K562 (cell line): ENCODE measurements around the gene DOP1B. TPM values are rescaled to one million over a fixed set of nuclear protein-coding genes. Genes with fewer than 3 reads are reported as not detected.
A peak's percentile ranks its signal among the peaks of the same experiment; 100 is the strongest.

Source experiments
- ATAC-seq: fragments of 200-7000 bp; cut with Tn5 transposase; 3 replicates; pipeline ENCODE4 v1.9.1; 2020; ENCODE audit warnings: moderate library complexity
- BruUV-seq: library from RNA; stranded (reverse); fragments of 400-500 nt; replicated peaks from 2 replicates; lab custom pipeline; 2021; lab: Mats Ljungman, UMichigan
- CTCF ChIA-PET: fragments of 300-600 bp; formaldehyde crosslinking; extraction: SDS; loops from one replicate; lab custom pipeline; 2021; ENCODE audit warnings: low intra/inter-chr PET ratio; lab: Yijun Ruan, JAX
- POLR2A ChIA-PET: fragments of 300-600, 350-650 bp; sonication (Branson Sonifier 250); formaldehyde crosslinking; extraction: SDS; loops from one replicate; lab custom pipeline; 2021; ENCODE audit warnings: antibody characterized with exemption, inconsistent platforms; lab: Yijun Ruan, JAX
- DNase-seq, 4 experiments: peaks; one replicate each; pipeline versions ENCODE4 v3.0.0 to v3.0.0-alpha.2; 2011 to 2018; ENCODE audit warnings: low spot score in 3 of 4, mixed read lengths in 3 of 4; ENCODE audit errors: extremely low read depth in 1 of 4
- FAIRE-seq: peaks from 2 replicates; lab custom pipeline; 2011; peaks lifted over from hg19 to GRCh38; lab: Jason Lieb, UNC
- H2AFZ ChIP-seq: 2 replicates; pipeline ENCODE4 v1.6.0; 2011; ENCODE audit warnings: low read depth, low read length, control low read depth, inconsistent platforms
- H3K27ac ChIP-seq: fragments of 200-600 bp; 3 replicates; pipeline ENCODE4 v1.8.0; 2011; ENCODE audit warnings: low read depth, mild to moderate bottlenecking, control low read depth, inconsistent platforms, low read length, moderate library complexity, mixed read lengths; ENCODE audit errors: extremely low read depth
- H3K27me3 ChIP-seq, 2 experiments: fragments of 300-600 bp in 1 of 2; 2 replicates in 1 of 2; 3 replicates in 1 of 2; pipeline versions ENCODE4 v1.6.0 to v1.8.0; 2011; ENCODE audit warnings: inconsistent platforms in 2 of 2, low read length in 2 of 2, mild to moderate bottlenecking in 1 of 2, mixed read lengths in 1 of 2, moderate library complexity in 1 of 2; ENCODE audit not compliant: control insufficient read depth in 2 of 2, insufficient read depth in 2 of 2
- H3K36me3 ChIP-seq: fragments of 300-600 bp; 3 replicates; pipeline ENCODE4 v1.8.0; 2011; ENCODE audit warnings: mild to moderate bottlenecking, low read length, inconsistent platforms; ENCODE audit not compliant: control insufficient read depth, insufficient read depth
- H3K4me1 ChIP-seq, 2 experiments: fragments of 200-600 bp in 1 of 2; replicated peaks in 1 of 2; 2 replicates in 1 of 2; 3 replicates in 1 of 2; pipeline versions ENCODE4 v1.5.1 to v1.8.0; 2011; ENCODE audit warnings: inconsistent platforms in 2 of 2, low read length in 2 of 2, mild to moderate bottlenecking in 1 of 2, mixed read lengths in 1 of 2, moderate library complexity in 1 of 2; ENCODE audit not compliant: control insufficient read depth in 2 of 2, insufficient read depth in 2 of 2
- H3K4me2 ChIP-seq: 2 replicates; pipeline ENCODE4 v1.6.1; 2011; ENCODE audit warnings: low read length, control low read depth, inconsistent platforms, mixed read lengths; ENCODE audit not compliant: insufficient read depth
- H3K4me3 ChIP-seq: fragments of 200-600 bp; sonication (generic), shearing (Covaris generic); 2 replicates; pipeline ENCODE4 v1.5.1; 2016; ENCODE audit warnings: control low read depth, inconsistent platforms
- H3K79me2 ChIP-seq: fragments of 200-600 bp; 3 replicates; pipeline ENCODE4 v1.8.0; 2011; ENCODE audit warnings: low read length, inconsistent platforms; ENCODE audit not compliant: control insufficient read depth, insufficient read depth
- H3K9ac ChIP-seq, 2 experiments: 2 replicates each; pipeline versions ENCODE4 v1.6.0 to v1.6.1; 2011; ENCODE audit warnings: low read depth in 2 of 2, low read length in 2 of 2, control low read depth in 1 of 2, inconsistent platforms in 1 of 2, mild to moderate bottlenecking in 1 of 2, mixed read lengths in 1 of 2; ENCODE audit not compliant: insufficient read depth in 1 of 2
- H3K9me1 ChIP-seq: one replicate; pipeline ENCODE4 v1.6.0; 2011; ENCODE audit warnings: inconsistent platforms, mild to moderate bottlenecking, low read length, moderate library complexity; ENCODE audit not compliant: control insufficient read depth, insufficient read depth
- H3K9me3 ChIP-seq: replicated peaks from 2 replicates; pipeline ENCODE4 v1.5.1; 2011; ENCODE audit warnings: low read depth, low read length, inconsistent platforms; ENCODE audit not compliant: control insufficient read depth, insufficient read depth
- H4K20me1 ChIP-seq: replicated peaks from 2 replicates; pipeline ENCODE4 v1.6.1; 2011; ENCODE audit warnings: low read length, inconsistent platforms, mixed read lengths; ENCODE audit not compliant: control insufficient read depth, insufficient read depth
- FOXA3 ChIP-seq, 2 experiments: fragments of 450-650 bp in 1 of 2; sonication (generic) in 1 of 2; formaldehyde crosslinking; IDR thresholded peaks in 1 of 2; conservative IDR thresholded peaks in 1 of 2; 2 replicates each; pipeline versions ENCODE4 v1.4.0 to v1.8.0; 2020 to 2022; ENCODE audit warnings: mild to moderate bottlenecking in 2 of 2, missing genetic modification reagents in 1 of 2
- ID3 ChIP-seq, 2 experiments: fragments of 250-450 bp in 1 of 2; fragments of 450-650 bp in 1 of 2; sonication (Bioruptor Pico) in 1 of 2; IDR thresholded peaks; 2 replicates each; pipeline versions ENCODE4 v1.6.1 to v1.8.0; 2016 to 2021; ENCODE audit warnings: mild to moderate bottlenecking in 2 of 2, moderate library complexity in 2 of 2, missing compliant biosample characterization in 1 of 2, missing genetic modification characterization in 1 of 2
- USF1 ChIP-seq: sonication (generic); formaldehyde crosslinking; IDR thresholded peaks from 2 replicates; pipeline ENCODE4 v1.9.0; 2022; ENCODE audit warnings: mild to moderate bottlenecking, missing genetic modification reagents
- whole genome bisulfite sequencing: fragments of 100-300 bp; shearing (Covaris generic); methylation state at CpG from one replicate; pipeline ENCODE4 v1.1.6; 2016; ENCODE audit warnings: low coverage, mixed read lengths; ENCODE audit not compliant: insufficient coverage; ENCODE audit errors: missing lambda C conversion rate; 5-methylcytosine and 5-hydroxymethylcytosine counted together
- in situ Hi-C: fragments of 300-500 bp; cut with MboI; formaldehyde crosslinking; loops from 4 replicates; pipeline ENCODE4 v1.15.0; 2018; ENCODE audit warnings: inconsistent platforms, mixed read lengths
- intact Hi-C: fragments of 100-400 bp; cut with micrococcal nuclease; formaldehyde crosslinking; loops from 2 replicates; pipeline ENCODE4 v1.14.2; 2022
- polyA plus RNA-seq, 8 experiments: library from polyadenylated mRNA; depleted of rRNA in 4 of 8; stranded (reverse) in 5 of 8; unstranded in 3 of 8; fragments of >200 nt; fragmentation: Nextera tagmentation in 2 of 8; fragmentation: Illumina TruSeq in 1 of 8; extraction: Ambion mirVana in 2 of 8; extraction: Trizol in 1 of 8; gene quantifications; 2 replicates each; pipeline versions ENCODE4 v1.2.1 to v1.2.3, GENCODE V29; 2011 to 2014; ENCODE audit warnings: inconsistent platforms in 1 of 8, missing spikeins in 1 of 8
- total RNA-seq, 7 experiments: library from RNA; depleted of rRNA in 6 of 7; stranded (reverse); fragments of >200 nt in 6 of 7; fragmentation: Illumina TruSeq in 2 of 7; extraction: Trizol in 2 of 7; gene quantifications; 2 replicates each; pipeline versions ENCODE4 v1.2.1 to v1.2.3, GENCODE V29; 2011 to 2021; ENCODE audit warnings: low replicate concordance in 1 of 7

The DOP1B gene
- total and polyA plus RNA-seq, 9 of the 15 experiments (the other 6 are each of a cell fraction or from before 2014, with no cell fraction given) = 0.04 to 2.2 (median 0.68) TPM

GRCh38 chr21:36188081-36188681, 31.6 kb downstream of the DOP1B start:
- H3K9me1 ChIP-seq = no peaks in the 10 kb centered on the region
- no peak overlapping the region for H3K4me2 ChIP-seq
- peaks cover 0 to 3% of the 10 kb centered on the region in 2 experiments; a peak in 1 of 5 replicates for H3K4me1 ChIP-seq
- peak in 1 of 2 experiments; percentile 57; a peak in 2 of 4 replicates for TF ChIP-seq FOXA3 (CRISPR knock-in tag; conservative IDR thresholded peaks at IDR 0.05 in 1 of 2, IDR thresholded peaks at IDR 0.05 in 1 of 2)
- TF ChIP-seq USF1 (CRISPR knock-in tag) = no peak
- TF ChIP-seq ID3 (CRISPR knock-in tag; IDR thresholded peaks at IDR 0.05) = no peak
- peak; percentile 79; the same call in 1 of the 2 replicates for TF ChIP-seq ID3 (tag; IDR thresholded peaks at IDR 0.05)
- POLR2A ChIA-PET = interaction anchor here (0.7 to 1.2 kb wide), 4 partner anchors 9 to 57 kb away, joined by 3 read pairs; no protein-coding TSS in a partner anchor
- H2AFZ ChIP-seq = no peak overlapping the region
- 2% methylated on average over 8 of the region's 8 CpGs for WGBS
- ATAC-seq (no peak), DNase-seq (no peak), FAIRE-seq (no peak)
- no peaks in the 10 kb centered on the region for H3K9me3 ChIP-seq
- H3K9ac ChIP-seq = no peak overlapping the region
- H3K27me3 ChIP-seq = peaks cover 31 to 52% of the 10 kb centered on the region in 2 experiments; a peak in 4 of 5 replicates
- H3K27ac ChIP-seq = no peak overlapping the region
- CTCF ChIA-PET = no interaction called here
- in situ Hi-C loops (no loop called here), intact Hi-C loops (no loop called here)
- BruUV-seq = no TSS peak
- H3K36me3 ChIP-seq = no peaks in the 10 kb centered on the region
- H3K79me2 ChIP-seq = no peaks in the 10 kb centered on the region
- 0 out of 2 replicates have a peak, but pooled peaks cover 5% of the 10 kb centered on the region for H4K20me1 ChIP-seq
- no peak overlapping the region for H3K4me3 ChIP-seq
